Measurements from ENCODE around the gene UNC79. TPM values are rescaled to one million over a fixed set of nuclear protein-coding genes. Genes with fewer than 3 reads are reported as not detected.

UNC79 gene
- total and polyA plus RNA-seq, 2 donors (not counting 3 experiments of a cell fraction or from before 2014, with no cell fraction given): not detected

- DNase-seq (ENCODE audit: low read depth, low spot score) (no peak), FAIRE-seq (no peak)
- no peak overlapping the region for H2AFZ ChIP-seq (ENCODE audit: low read depth, low read length)
- no TSS peak for BruUV-seq (replicated peaks)
- ChIA-PET POLR2A (no interaction called here), CTCF (no interaction called here)
- H3K4me1 ChIP-seq (ENCODE audit: control insufficient read depth, extremely low read depth, insufficient read depth, low read length): no peaks in the 10 kb centered on the region
- no peaks in the 10 kb centered on the region for H3K79me2 ChIP-seq (ENCODE audit: control insufficient read depth, insufficient read depth, low read length)
- H3K9ac ChIP-seq (replicated peaks; ENCODE audit: extremely low read depth, insufficient read depth, low read length): no peak overlapping the region
- intact Hi-C loops (cut with micrococcal nuclease): no loop called here
- H3K4me3 ChIP-seq (replicated peaks in 1 of 3; ENCODE audit: insufficient read depth in 1 of 3, low read depth in 1 of 3, low read length in 3 of 3): no peak overlapping the region
- H3K27ac ChIP-seq (ENCODE audit: insufficient read depth, low read depth, low read length): no peak overlapping the region
- no peak overlapping the region for H3K4me2 ChIP-seq (ENCODE audit: insufficient read depth, low read length)
- dilution Hi-C loops (cut with MboI; ENCODE audit: extremely low pct_ligation_motif_present, low sequenced_read_pairs): no loop called here
- no peaks in the 10 kb centered on the region for H4K20me1 ChIP-seq (replicated peaks; ENCODE audit: control insufficient read depth, extremely low read depth, insufficient read depth, low read length)
- no peaks in the 10 kb centered on the region for H3K27me3 ChIP-seq (ENCODE audit: control insufficient read depth in 2 of 2, insufficient read depth in 2 of 2, low read length in 2 of 2)
- H3K9me1 ChIP-seq (replicated peaks; ENCODE audit: control insufficient read depth, extremely low read depth, insufficient read depth, low read length): no peaks in the 10 kb centered on the region
- no peaks in the 10 kb centered on the region for H3K36me3 ChIP-seq (ENCODE audit: control insufficient read depth in 2 of 2, extremely low read depth in 1 of 2, insufficient read depth in 2 of 2, low read length in 2 of 2)
- TF ChIP-seq FOS (IDR thresholded peaks at IDR 0.05; ENCODE audit: borderline replicate concordance, insufficient read depth, low read length) (no peak), EZH2 (IDR thresholded peaks at IDR 0.05; ENCODE audit: borderline replicate concordance, low read depth, low read length, severe bottlenecking) (no peak), CTCF (IDR thresholded peaks at IDR 0.05; ENCODE audit: extremely low read depth in 1 of 2, insufficient read depth in 1 of 2, low read depth in 1 of 2, low read length in 2 of 2) (no peak), MYC (IDR thresholded peaks at IDR 0.05; ENCODE audit: low read depth, low read length) (no peak), POLR2A (IDR thresholded peaks at IDR 0.05; ENCODE audit: low read depth, low read length) (no peak), JUN (IDR thresholded peaks at IDR 0.05; ENCODE audit: borderline replicate concordance, insufficient read depth, insufficient read length, low read depth) (no peak)
- no peaks in the 10 kb centered on the region for H3K9me3 ChIP-seq (replicated peaks; ENCODE audit: control insufficient read depth, insufficient read depth, low read length)
Observed at GRCh38 chr14:93410021-93410420, 20.7 kb upstream of the UNC79 start.

GRCh38 chr14:93410893-93411292 is 19.8 kb upstream of the UNC79 start:
- FAIRE-seq (no peak), DNase-seq (ENCODE audit: low read depth, low spot score) (no peak)
- H3K27me3 ChIP-seq (ENCODE audit: control insufficient read depth in 2 of 2, insufficient read depth in 2 of 2, low read length in 2 of 2): no peaks in the 10 kb centered on the region
- no peaks in the 10 kb centered on the region for H3K79me2 ChIP-seq (ENCODE audit: control insufficient read depth, insufficient read depth, low read length)
- no peaks in the 10 kb centered on the region for H3K9me3 ChIP-seq (replicated peaks; ENCODE audit: control insufficient read depth, insufficient read depth, low read length)
- no TSS peak for BruUV-seq (replicated peaks)
- TF ChIP-seq EZH2 (IDR thresholded peaks at IDR 0.05; ENCODE audit: borderline replicate concordance, low read depth, low read length, severe bottlenecking) (no peak), FOS (IDR thresholded peaks at IDR 0.05; ENCODE audit: borderline replicate concordance, insufficient read depth, low read length) (no peak), POLR2AphosphoS5 (IDR thresholded peaks at IDR 0.05; ENCODE audit: insufficient read depth, low read depth, low read length) (no peak), POLR2A (IDR thresholded peaks at IDR 0.05; ENCODE audit: low read depth, low read length) (no peak), JUN (IDR thresholded peaks at IDR 0.05; ENCODE audit: borderline replicate concordance, insufficient read depth, insufficient read length, low read depth) (no peak), CTCF (IDR thresholded peaks at IDR 0.05; ENCODE audit: extremely low read depth in 1 of 2, insufficient read depth in 1 of 2, low read depth in 1 of 2, low read length in 2 of 2) (no peak), GATA2 (IDR thresholded peaks at IDR 0.05; ENCODE audit: insufficient read depth, insufficient read length, low read depth, low read length) (no peak), MAX (IDR thresholded peaks at IDR 0.05; ENCODE audit: insufficient read depth, insufficient read length) (no peak)
- H3K36me3 ChIP-seq (ENCODE audit: control insufficient read depth in 2 of 2, extremely low read depth in 1 of 2, insufficient read depth in 2 of 2, low read length in 2 of 2): no peaks in the 10 kb centered on the region
- H3K27ac ChIP-seq (ENCODE audit: insufficient read depth, low read depth, low read length): no peak overlapping the region
- H4K20me1 ChIP-seq (replicated peaks; ENCODE audit: control insufficient read depth, extremely low read depth, insufficient read depth, low read length): no peaks in the 10 kb centered on the region
- ChIA-PET CTCF (no interaction called here), POLR2A (no interaction called here)
- H3K4me3 ChIP-seq (replicated peaks in 1 of 3; ENCODE audit: insufficient read depth in 1 of 3, low read depth in 1 of 3, low read length in 3 of 3): no peak overlapping the region
- dilution Hi-C loops (cut with MboI; ENCODE audit: extremely low pct_ligation_motif_present, low sequenced_read_pairs) (no loop called here), intact Hi-C loops (cut with micrococcal nuclease) (no loop called here)
- no peak overlapping the region for H3K4me2 ChIP-seq (ENCODE audit: insufficient read depth, low read length)
- no peaks in the 10 kb centered on the region for H3K4me1 ChIP-seq (ENCODE audit: control insufficient read depth, extremely low read depth, insufficient read depth, low read length)
- H2AFZ ChIP-seq (ENCODE audit: low read depth, low read length): no peak overlapping the region
- H3K9me1 ChIP-seq (replicated peaks; ENCODE audit: control insufficient read depth, extremely low read depth, insufficient read depth, low read length): no peaks in the 10 kb centered on the region
- no peak overlapping the region for H3K9ac ChIP-seq (replicated peaks; ENCODE audit: extremely low read depth, insufficient read depth, low read length)

Data from endothelial cell of umbilical vein (primary cell).